WTC11 (cell line): ENCODE results near the gene AMPD1. TPM values are rescaled to one million over a fixed set of nuclear protein-coding genes. Genes with fewer than 3 reads are reported as not detected.

Source experiments
- ATAC-seq: fragments of 200-7000 bp; cut with Tn5 transposase; 2 replicates; pipeline ENCODE4 v1.10.0; 2021; ENCODE audit warnings: mild to moderate bottlenecking, moderate library complexity
- CTCF ChIA-PET: fragments of 300-600 bp; sonication (Branson Sonifier 250); formaldehyde crosslinking; loops from one replicate; lab custom pipeline; 2021; ENCODE audit warnings: antibody characterized with exemption; lab: Charles Lee
- POLR2A ChIA-PET: fragments of 350-600 bp; sonication (Branson Sonifier 250); formaldehyde crosslinking; loops from one replicate; lab custom pipeline; 2021; ENCODE audit warnings: antibody characterized with exemption; lab: Charles Lee
- DNase-seq: peaks from one replicate; pipeline ENCODE4 v3.0.0; 2021; ENCODE audit warnings: low spot score
- H3K27ac Mint-ChIP-seq: 2 replicates; pipeline ENCODE4 v1.8.0; 2021; ENCODE audit warnings: mixed read lengths
- H3K27me3 Mint-ChIP-seq: 2 replicates; pipeline ENCODE4 v1.8.0; 2021; ENCODE audit warnings: low read depth, mild to moderate bottlenecking, moderate library complexity, mixed read lengths
- H3K36me3 Mint-ChIP-seq: 2 replicates; pipeline ENCODE4 v1.8.0; 2021; ENCODE audit warnings: mixed read lengths
- H3K4me1 Mint-ChIP-seq: 2 replicates; pipeline ENCODE4 v1.8.0; 2022; ENCODE audit warnings: mixed read lengths
- H3K4me3 Mint-ChIP-seq: 2 replicates; pipeline ENCODE4 v1.8.0; 2021; ENCODE audit warnings: mild to moderate bottlenecking, moderate library complexity, mixed read lengths
- H3K9me3 Mint-ChIP-seq: 2 replicates; pipeline ENCODE4 v1.8.0; 2021; ENCODE audit warnings: mixed read lengths
- AR ChIP-seq: fragments of 250-450 bp; sonication (Bioruptor Pico); IDR thresholded peaks from 2 replicates; pipeline ENCODE4 v1.9.0; 2021; ENCODE audit warnings: mild to moderate bottlenecking
- ATF2 ChIP-seq: sonication (generic); formaldehyde crosslinking; IDR thresholded peaks from 2 replicates; pipeline ENCODE4 v1.8.1; 2022; ENCODE audit warnings: low read depth, missing genetic modification reagents, borderline replicate concordance
- CREB1 ChIP-seq: sonication (generic); formaldehyde crosslinking; IDR thresholded peaks from 2 replicates; pipeline ENCODE4 v1.8.0; 2023; ENCODE audit warnings: mild to moderate bottlenecking, missing genetic modification reagents
- CREM ChIP-seq: sonication (generic); formaldehyde crosslinking; IDR thresholded peaks from 2 replicates; pipeline ENCODE4 v1.8.1; 2022; ENCODE audit warnings: mild to moderate bottlenecking, missing genetic modification reagents, moderate library complexity
- CTCF ChIP-seq: fragments of 200-600 bp; IDR thresholded peaks from 2 replicates; pipeline ENCODE4 v1.8.0; 2022; ENCODE audit warnings: antibody characterized with exemption
- E2F1 ChIP-seq: sonication (generic); formaldehyde crosslinking; IDR thresholded peaks from 2 replicates; pipeline ENCODE4 v1.8.0; 2022; ENCODE audit warnings: mild to moderate bottlenecking, missing genetic modification reagents
- ELF4 ChIP-seq: sonication (generic); formaldehyde crosslinking; IDR thresholded peaks from 2 replicates; pipeline ENCODE4 v1.8.1; 2022; ENCODE audit warnings: low read depth, mild to moderate bottlenecking, moderate library complexity, missing genetic modification reagents
- FOXK1 ChIP-seq: sonication (generic); formaldehyde crosslinking; IDR thresholded peaks from 2 replicates; pipeline ENCODE4 v1.8.0; 2022; ENCODE audit warnings: mild to moderate bottlenecking, moderate library complexity, missing genetic modification reagents
- FOXP4 ChIP-seq: sonication (generic); formaldehyde crosslinking; IDR thresholded peaks from 2 replicates; pipeline ENCODE4 v1.8.0; 2022; ENCODE audit warnings: mild to moderate bottlenecking, missing genetic modification reagents
- GABPB1 ChIP-seq: sonication (generic); formaldehyde crosslinking; IDR thresholded peaks from 2 replicates; pipeline ENCODE4 v1.8.1; 2023; ENCODE audit warnings: mild to moderate bottlenecking, missing genetic modification reagents
- HMGA2 ChIP-seq: fragments of 250-450 bp; sonication (Bioruptor Pico); IDR thresholded peaks from 2 replicates; pipeline ENCODE4 v1.4.0; 2021; ENCODE audit warnings: mild to moderate bottlenecking, moderate library complexity
- NFATC4 ChIP-seq: fragments of 250-450 bp; sonication (Bioruptor Pico); IDR thresholded peaks from 2 replicates; pipeline ENCODE4 v1.9.0; 2021; ENCODE audit warnings: mild to moderate bottlenecking
- NR2C2 ChIP-seq: sonication (generic); formaldehyde crosslinking; IDR thresholded peaks from 2 replicates; pipeline ENCODE4 v1.8.0; 2022; ENCODE audit warnings: mild to moderate bottlenecking, missing genetic modification reagents
- OVOL2 ChIP-seq: fragments of 250-450 bp; sonication (Bioruptor Pico); IDR thresholded peaks from 2 replicates; pipeline ENCODE4 v1.9.0; 2021; ENCODE audit warnings: mild to moderate bottlenecking, borderline replicate concordance
- USF1 ChIP-seq: sonication (generic); formaldehyde crosslinking; IDR thresholded peaks from 2 replicates; pipeline ENCODE4 v1.8.0; 2022; ENCODE audit warnings: mild to moderate bottlenecking, missing genetic modification reagents
- ZBTB21 ChIP-seq: sonication (generic); formaldehyde crosslinking; IDR thresholded peaks from 2 replicates; pipeline ENCODE4 v1.8.1; 2023; ENCODE audit warnings: mild to moderate bottlenecking, missing genetic modification reagents, borderline replicate concordance
- ZNF263 ChIP-seq: sonication (generic); formaldehyde crosslinking; IDR thresholded peaks from 2 replicates; pipeline ENCODE4 v1.8.1; 2022; ENCODE audit warnings: low read depth, mild to moderate bottlenecking, moderate library complexity, missing genetic modification reagents
- total RNA-seq: library from RNA; stranded (reverse); gene quantifications from 3 replicates; pipeline ENCODE4 v1.2.3, GENCODE V29; 2021

AMPD1 gene
- total RNA-seq, 1 experiment from 2014 or later: not detected

GRCh38 chr1:114735479-114735878, 40.1 kb upstream of the AMPD1 start:
- Mint-ChIP-seq H3K36me3 (peaks cover 87% of the 10 kb centered on the region), H3K9me3 (no peaks in the 10 kb centered on the region), H3K4me3 (no peak overlapping the region), H3K27me3 (no peaks in the 10 kb centered on the region), H3K4me1 (no peaks in the 10 kb centered on the region), H3K27ac (no peak overlapping the region)
- TF ChIP-seq ZBTB21 (no peak), ATF2 (CRISPR knock-in tag) (no peak)
- DNase-seq (no peak), ATAC-seq (no peak)
- POLR2A ChIA-PET: no interaction called here
- CTCF ChIA-PET: no interaction called here

- Mint-ChIP-seq H3K27me3 (no peaks in the 10 kb centered on the region), H3K36me3 (peaks cover 94% of the 10 kb centered on the region), H3K9me3 (no peaks in the 10 kb centered on the region), H3K27ac (no peak overlapping the region), H3K4me3 (no peak overlapping the region), H3K4me1 (no peaks in the 10 kb centered on the region)
- DNase-seq: no peak
- ATAC-seq: no peak
- TF ChIP-seq ELF4 (CRISPR knock-in tag): no peak
- TF ChIP-seq HMGA2 (CRISPR knock-in tag): no peak
- TF ChIP-seq ZNF263 (CRISPR knock-in tag): no peak
- TF ChIP-seq GABPB1 (CRISPR knock-in tag): no peak
- no peak for TF ChIP-seq NFATC4 (CRISPR knock-in tag)
- no peak for TF ChIP-seq FOXK1 (CRISPR knock-in tag)
- TF ChIP-seq AR (CRISPR knock-in tag): no peak
- no peak for TF ChIP-seq NR2C2 (CRISPR knock-in tag)
- TF ChIP-seq FOXP4: no peak
- no peak for TF ChIP-seq OVOL2 (CRISPR knock-in tag)
- TF ChIP-seq CREB1 (CRISPR knock-in tag): no peak
- no peak for TF ChIP-seq E2F1
- no peak for TF ChIP-seq CREM
- no peak for TF ChIP-seq CTCF
- TF ChIP-seq USF1 (CRISPR knock-in tag): no peak
- ChIA-PET CTCF (no interaction called here), POLR2A (no interaction called here)
These were observed 34.4 kb upstream of the AMPD1 start for GRCh38 chr1:114729782-114730181.
